Activated CD8-positive, alpha-beta T cell treated with anti-CD3 and anti-CD28 coated beads for 36 hours (primary cell): ENCODE data around the gene CLUH. TPM values are rescaled to one million over a fixed set of nuclear protein-coding genes. Genes with fewer than 3 reads are reported as not detected.

Experiments used
- ATAC-seq: fragments of 200-7000 bp; cut with Tn5 transposase; one replicate; pipeline ENCODE4 v1.10.0; 2021; ENCODE audit warnings: mild to moderate bottlenecking, moderate library complexity
- CTCF ChIA-PET: fragments of 350-600 bp; sonication (Branson Sonifier 250); formaldehyde crosslinking; loops from one replicate; lab custom pipeline; 2021; ENCODE audit warnings: antibody characterized with exemption; lab: Charles Lee
- POLR2A ChIA-PET: fragments of 350-600 bp; sonication (Branson Sonifier 250); formaldehyde crosslinking; loops from one replicate; lab custom pipeline; 2021; ENCODE audit warnings: antibody characterized with exemption; lab: Charles Lee
- DNase-seq: peaks from one replicate; pipeline ENCODE4 v3.0.0-alpha.2; 2020
- H3K27ac Mint-ChIP-seq: one replicate; pipeline ENCODE4 v1.8.0; 2021; ENCODE audit warnings: mild to moderate bottlenecking, mixed read lengths
- H3K27me3 Mint-ChIP-seq: one replicate; pipeline ENCODE4 v1.8.0; 2021; ENCODE audit warnings: mixed read lengths
- H3K36me3 Mint-ChIP-seq: one replicate; pipeline ENCODE4 v1.8.0; 2021; ENCODE audit warnings: low read depth, mixed read lengths
- H3K4me1 Mint-ChIP-seq: one replicate; pipeline ENCODE4 v1.8.0; 2021; ENCODE audit warnings: low read depth, mixed read lengths
- H3K4me3 Mint-ChIP-seq: one replicate; pipeline ENCODE4 v1.8.0; 2021; ENCODE audit warnings: mild to moderate bottlenecking, moderate library complexity, mixed read lengths
- H3K9me3 Mint-ChIP-seq: one replicate; pipeline ENCODE4 v1.8.0; 2021; ENCODE audit warnings: mixed read lengths
- CTCF ChIP-seq: fragments of 200-600 bp; IDR thresholded peaks from one replicate; pipeline ENCODE4 v1.8.0; 2022; ENCODE audit warnings: antibody characterized with exemption, mild to moderate bottlenecking
- intact Hi-C: fragments of 100-400 bp; cut with micrococcal nuclease; formaldehyde crosslinking; loops from one replicate; pipeline ENCODE4 v1.10.0; 2022
- total RNA-seq, 2 experiments: library from RNA; stranded (reverse); gene quantifications; one replicate each; pipeline ENCODE4 v1.2.3, GENCODE V29; 2021

CLUH gene
- total RNA-seq, 2 experiments from 2014 or later = 105 to 111 TPM

DNA sequence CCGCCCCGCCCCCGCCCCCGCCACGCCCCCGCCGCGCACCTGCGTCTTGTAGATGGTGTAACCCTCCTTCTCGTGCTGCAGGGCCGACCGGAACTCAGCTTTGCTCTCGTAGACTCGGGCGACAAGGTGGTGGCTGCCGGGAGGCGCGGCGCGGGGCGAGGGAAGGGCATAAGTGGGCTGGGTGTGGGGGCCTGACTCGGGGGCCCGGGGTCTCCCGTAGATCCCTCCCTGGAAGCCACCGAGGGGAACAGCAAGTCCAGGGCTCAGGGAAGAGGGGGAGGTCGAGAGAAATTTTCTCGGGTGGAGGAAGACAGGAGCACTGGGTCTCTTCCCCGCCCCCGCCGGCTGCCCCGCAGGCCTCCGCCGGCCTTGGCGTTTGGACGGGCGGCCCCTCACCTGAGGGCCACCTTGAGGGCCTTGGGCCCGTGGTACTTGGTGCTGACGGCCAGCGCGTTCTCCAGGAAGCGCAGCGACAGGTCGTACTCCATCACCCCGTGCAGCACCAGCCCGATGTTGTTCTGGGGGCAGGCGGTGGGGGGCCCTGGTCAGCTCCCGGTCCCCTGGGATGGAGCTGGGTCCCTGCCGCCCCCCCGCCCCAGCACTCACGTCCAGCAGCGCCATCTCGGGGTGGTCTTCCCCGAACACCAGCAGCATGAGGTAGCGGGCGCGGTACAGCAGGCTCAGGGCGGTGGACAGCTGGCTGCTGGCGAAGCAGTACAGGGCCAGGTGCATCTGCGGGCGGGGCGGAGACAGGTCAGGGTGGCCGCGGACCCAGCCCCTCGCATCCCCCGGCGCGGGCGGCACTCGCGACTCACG lies 19.4 kb downstream of the CLUH start:
- intact Hi-C loops = no loop called here
- ATAC-seq (no peak), DNase-seq (no peak)
- CTCF ChIA-PET = interaction anchor here (1.7 kb wide), 1 partner anchor 17 kb away, joined by 4 read pairs; no protein-coding TSS in a partner anchor
- Mint-ChIP-seq H3K27me3 (no peaks in the 10 kb centered on the region), H3K27ac (no peak overlapping the region), H3K9me3 (no peaks in the 10 kb centered on the region), H3K4me1 (peaks cover 10% of the 10 kb centered on the region), H3K4me3 (no peak overlapping the region), H3K36me3 (peaks cover 13% of the 10 kb centered on the region)
- no peak for TF ChIP-seq CTCF
- POLR2A ChIA-PET = interaction anchor here (1.3 kb wide), 1 partner anchor 14 kb away, joined by 4 read pairs; no protein-coding TSS in a partner anchor

- no peak for ATAC-seq
- H3K9me3 Mint-ChIP-seq = no peaks in the 10 kb centered on the region
- no peak overlapping the region for H3K4me3 Mint-ChIP-seq
- no peak for TF ChIP-seq CTCF
- peaks cover 13% of the 10 kb centered on the region for H3K36me3 Mint-ChIP-seq
- no peak overlapping the region for H3K27ac Mint-ChIP-seq
- ChIA-PET POLR2A (interaction anchor here (0.6 kb wide), 1 partner anchor 37 kb away, joined by 3 read pairs; no protein-coding TSS in a partner anchor), CTCF (no interaction called here)
- no peak for DNase-seq
- intact Hi-C loops = no loop called here
- H3K27me3 Mint-ChIP-seq = no peaks in the 10 kb centered on the region
- H3K4me1 Mint-ChIP-seq = peaks cover 10% of the 10 kb centered on the region
These were observed 20.3 kb downstream of the CLUH start for GRCh38 chr17:2691069-2691871.

DNA sequence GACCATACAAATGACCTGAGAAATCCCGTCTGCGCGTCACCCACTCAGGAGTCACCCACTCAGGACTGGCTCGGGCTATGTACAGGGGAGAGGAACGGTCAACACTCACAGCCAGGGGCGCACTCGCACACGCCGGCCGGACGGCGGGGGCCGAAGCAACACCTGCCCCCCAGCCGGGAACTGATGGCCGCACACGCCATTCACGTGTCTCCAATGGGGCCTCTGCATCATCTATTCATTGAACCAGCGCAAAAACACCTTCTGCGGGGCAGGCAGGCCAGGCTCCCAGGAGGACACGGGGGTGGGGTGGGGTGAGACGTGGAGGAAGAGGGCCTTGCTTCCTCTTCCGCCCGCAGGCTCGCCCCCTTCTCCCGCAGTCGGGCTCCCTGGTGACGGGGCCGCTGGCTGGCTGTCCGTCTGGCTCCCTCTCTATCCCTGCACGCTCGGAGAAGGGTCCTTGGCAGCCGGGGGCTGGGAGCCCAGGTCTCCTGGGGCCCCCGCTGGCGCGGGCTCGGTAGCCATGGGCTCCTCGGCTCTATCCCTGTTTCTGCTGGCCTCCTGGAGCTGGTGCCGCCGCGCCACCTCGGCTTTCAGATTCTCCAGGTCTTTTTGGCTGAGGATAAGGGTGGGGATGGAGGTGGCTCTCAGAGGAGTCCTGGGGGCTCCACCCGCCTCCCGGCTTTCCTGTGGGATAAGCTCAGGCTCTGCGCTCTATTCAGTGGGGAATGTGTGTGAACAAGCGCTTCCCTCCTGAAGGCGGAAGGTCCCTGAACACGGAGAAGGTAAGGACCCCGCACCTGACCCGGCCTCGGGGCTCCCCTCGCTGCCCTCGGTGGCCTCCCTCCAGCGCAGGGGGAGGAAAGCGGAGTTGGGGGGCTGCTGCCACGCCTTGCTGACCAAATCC lies 21.1 kb downstream of the CLUH start:
- Mint-ChIP-seq H3K27me3 (no peaks in the 10 kb centered on the region), H3K4me1 (peaks cover 10% of the 10 kb centered on the region), H3K9me3 (no peaks in the 10 kb centered on the region), H3K36me3 (peaks cover 13% of the 10 kb centered on the region), H3K27ac (no peak overlapping the region), H3K4me3 (no peak overlapping the region)
- no peak for TF ChIP-seq CTCF
- intact Hi-C loops = no loop called here
- ATAC-seq (no peak), DNase-seq (no peak)
- ChIA-PET POLR2A (no interaction called here), CTCF (no interaction called here)

- DNase-seq (no peak), ATAC-seq (peak; percentile 25)
- Mint-ChIP-seq H3K36me3 (peaks cover 13% of the 10 kb centered on the region), H3K27ac (no peak overlapping the region), H3K4me1 (peaks cover 10% of the 10 kb centered on the region), H3K4me3 (no peak overlapping the region), H3K9me3 (no peaks in the 10 kb centered on the region), H3K27me3 (no peaks in the 10 kb centered on the region)
- TF ChIP-seq CTCF = no peak
- intact Hi-C loops = no loop called here
- CTCF ChIA-PET = no interaction called here
- POLR2A ChIA-PET = interaction anchor here (1.4 kb wide), 1 partner anchor 17 kb away, joined by 6 read pairs; no protein-coding TSS in a partner anchor
These were observed 22.0 kb downstream of the CLUH start for GRCh38 chr17:2689411-2690164.
